K562 (cell line): ENCODE measurements around the gene ITM2A. TPM values are rescaled to one million over a fixed set of nuclear protein-coding genes. Genes with fewer than 3 reads are reported as not detected.

ENCODE experiments used
- ATAC-seq: fragments of 200-7000 bp; cut with Tn5 transposase; 3 replicates; pipeline ENCODE4 v1.9.1; 2020; ENCODE audit warnings: moderate library complexity
- BruUV-seq: library from RNA; stranded (reverse); fragments of 400-500 nt; replicated peaks from 2 replicates; lab custom pipeline; 2021; lab: Mats Ljungman, UMichigan
- CTCF ChIA-PET: fragments of 300-600 bp; formaldehyde crosslinking; extraction: SDS; loops from one replicate; lab custom pipeline; 2021; ENCODE audit warnings: low intra/inter-chr PET ratio; lab: Yijun Ruan, JAX
- POLR2A ChIA-PET: fragments of 300-600, 350-650 bp; sonication (Branson Sonifier 250); formaldehyde crosslinking; extraction: SDS; loops from one replicate; lab custom pipeline; 2021; ENCODE audit warnings: antibody characterized with exemption, inconsistent platforms; lab: Yijun Ruan, JAX
- DNase-seq, 4 experiments: peaks; one replicate each; pipeline versions ENCODE4 v3.0.0 to v3.0.0-alpha.2; 2011 to 2018; ENCODE audit warnings: low spot score in 3 of 4, mixed read lengths in 3 of 4; ENCODE audit errors: extremely low read depth in 1 of 4
- FAIRE-seq: peaks from 2 replicates; lab custom pipeline; 2011; peaks lifted over from hg19 to GRCh38; lab: Jason Lieb, UNC
- H2AFZ ChIP-seq: 2 replicates; pipeline ENCODE4 v1.6.0; 2011; ENCODE audit warnings: low read depth, low read length, control low read depth, inconsistent platforms
- H3K27ac ChIP-seq: fragments of 200-600 bp; 3 replicates; pipeline ENCODE4 v1.8.0; 2011; ENCODE audit warnings: low read depth, mild to moderate bottlenecking, control low read depth, inconsistent platforms, low read length, moderate library complexity, mixed read lengths; ENCODE audit errors: extremely low read depth
- H3K27me3 ChIP-seq, 2 experiments: fragments of 300-600 bp in 1 of 2; 2 replicates in 1 of 2; 3 replicates in 1 of 2; pipeline versions ENCODE4 v1.6.0 to v1.8.0; 2011; ENCODE audit warnings: inconsistent platforms in 2 of 2, low read length in 2 of 2, mild to moderate bottlenecking in 1 of 2, mixed read lengths in 1 of 2, moderate library complexity in 1 of 2; ENCODE audit not compliant: control insufficient read depth in 2 of 2, insufficient read depth in 2 of 2
- H3K36me3 ChIP-seq: fragments of 300-600 bp; 3 replicates; pipeline ENCODE4 v1.8.0; 2011; ENCODE audit warnings: mild to moderate bottlenecking, low read length, inconsistent platforms; ENCODE audit not compliant: control insufficient read depth, insufficient read depth
- H3K4me1 ChIP-seq, 2 experiments: fragments of 200-600 bp in 1 of 2; replicated peaks in 1 of 2; 2 replicates in 1 of 2; 3 replicates in 1 of 2; pipeline versions ENCODE4 v1.5.1 to v1.8.0; 2011; ENCODE audit warnings: inconsistent platforms in 2 of 2, low read length in 2 of 2, mild to moderate bottlenecking in 1 of 2, mixed read lengths in 1 of 2, moderate library complexity in 1 of 2; ENCODE audit not compliant: control insufficient read depth in 2 of 2, insufficient read depth in 2 of 2
- H3K4me2 ChIP-seq: 2 replicates; pipeline ENCODE4 v1.6.1; 2011; ENCODE audit warnings: low read length, control low read depth, inconsistent platforms, mixed read lengths; ENCODE audit not compliant: insufficient read depth
- H3K4me3 ChIP-seq: fragments of 200-600 bp; sonication (generic), shearing (Covaris generic); 2 replicates; pipeline ENCODE4 v1.5.1; 2016; ENCODE audit warnings: control low read depth, inconsistent platforms
- H3K79me2 ChIP-seq: fragments of 200-600 bp; 3 replicates; pipeline ENCODE4 v1.8.0; 2011; ENCODE audit warnings: low read length, inconsistent platforms; ENCODE audit not compliant: control insufficient read depth, insufficient read depth
- H3K9ac ChIP-seq, 2 experiments: 2 replicates each; pipeline versions ENCODE4 v1.6.0 to v1.6.1; 2011; ENCODE audit warnings: low read depth in 2 of 2, low read length in 2 of 2, control low read depth in 1 of 2, inconsistent platforms in 1 of 2, mild to moderate bottlenecking in 1 of 2, mixed read lengths in 1 of 2; ENCODE audit not compliant: insufficient read depth in 1 of 2
- H3K9me1 ChIP-seq: one replicate; pipeline ENCODE4 v1.6.0; 2011; ENCODE audit warnings: inconsistent platforms, mild to moderate bottlenecking, low read length, moderate library complexity; ENCODE audit not compliant: control insufficient read depth, insufficient read depth
- H3K9me3 ChIP-seq: replicated peaks from 2 replicates; pipeline ENCODE4 v1.5.1; 2011; ENCODE audit warnings: low read depth, low read length, inconsistent platforms; ENCODE audit not compliant: control insufficient read depth, insufficient read depth
- H4K20me1 ChIP-seq: replicated peaks from 2 replicates; pipeline ENCODE4 v1.6.1; 2011; ENCODE audit warnings: low read length, inconsistent platforms, mixed read lengths; ENCODE audit not compliant: control insufficient read depth, insufficient read depth
- BHLHE40 ChIP-seq: IDR thresholded peaks from 2 replicates; pipeline ENCODE4 v1.6.1; 2011; ENCODE audit warnings: low read length, improper control_type of control experiment
- DDX20 ChIP-seq: fragments of 450-650 bp; IDR thresholded peaks from 2 replicates; pipeline ENCODE4 v1.6.1; 2016; ENCODE audit warnings: missing genetic modification characterization, low read depth, mild to moderate bottlenecking, missing compliant biosample characterization, moderate library complexity
- HDAC3 ChIP-seq: fragments of 450-650 bp; IDR thresholded peaks from 2 replicates; pipeline ENCODE4 v1.6.1; 2018; ENCODE audit warnings: borderline replicate concordance, mild to moderate bottlenecking, moderate library complexity; ENCODE audit not compliant: partially characterized antibody
- PHB2 ChIP-seq: fragments of 450-650 bp; IDR thresholded peaks from 2 replicates; pipeline ENCODE4 v1.6.1; 2017; ENCODE audit warnings: low read depth
- PYGO2 ChIP-seq: fragments of 450-650 bp; IDR thresholded peaks from 2 replicates; pipeline ENCODE4 v1.6.1; 2016; ENCODE audit warnings: mild to moderate bottlenecking, missing genetic modification characterization, moderate library complexity, missing compliant biosample characterization
- SETDB1 ChIP-seq: IDR thresholded peaks from one replicate; pipeline ENCODE4 v1.6.1; 2012; ENCODE audit warnings: low read length, control low read depth, inconsistent platforms
- ZNF124 ChIP-seq: sonication (generic); formaldehyde crosslinking; IDR thresholded peaks from 2 replicates; pipeline ENCODE4 v1.8.1; 2022; ENCODE audit warnings: missing genetic modification reagents
- ZNF780A ChIP-seq: fragments of 250-450 bp; sonication (Bioruptor Pico); IDR thresholded peaks from 2 replicates; pipeline ENCODE4 v1.5.0; 2021; ENCODE audit warnings: mild to moderate bottlenecking
- WGBS: fragments of 100-300 bp; shearing (Covaris generic); methylation state at CpG from one replicate; pipeline ENCODE4 v1.1.6; 2016; ENCODE audit warnings: low coverage, mixed read lengths; ENCODE audit not compliant: insufficient coverage; ENCODE audit errors: missing lambda C conversion rate; 5-methylcytosine and 5-hydroxymethylcytosine counted together
- in situ Hi-C: fragments of 300-500 bp; cut with MboI; formaldehyde crosslinking; loops from 4 replicates; pipeline ENCODE4 v1.15.0; 2018; ENCODE audit warnings: inconsistent platforms, mixed read lengths
- intact Hi-C: fragments of 100-400 bp; cut with micrococcal nuclease; formaldehyde crosslinking; loops from 2 replicates; pipeline ENCODE4 v1.14.2; 2022
- polyA plus RNA-seq, 8 experiments: library from polyadenylated mRNA; depleted of rRNA in 4 of 8; stranded (reverse) in 5 of 8; unstranded in 3 of 8; fragments of >200 nt; fragmentation: Nextera tagmentation in 2 of 8; fragmentation: Illumina TruSeq in 1 of 8; extraction: Ambion mirVana in 2 of 8; extraction: Trizol in 1 of 8; gene quantifications; 2 replicates each; pipeline versions ENCODE4 v1.2.1 to v1.2.3, GENCODE V29; 2011 to 2014; ENCODE audit warnings: inconsistent platforms in 1 of 8, missing spikeins in 1 of 8
- total RNA-seq, 7 experiments: library from RNA; depleted of rRNA in 6 of 7; stranded (reverse); fragments of >200 nt in 6 of 7; fragmentation: Illumina TruSeq in 2 of 7; extraction: Trizol in 2 of 7; gene quantifications; 2 replicates each; pipeline versions ENCODE4 v1.2.1 to v1.2.3, GENCODE V29; 2011 to 2021; ENCODE audit warnings: low replicate concordance in 1 of 7
- TF ChIP-seq, protein P1 (sequence below): sonication (generic); formaldehyde crosslinking; IDR thresholded peaks from 2 replicates; pipeline ENCODE4 v1.8.0; 2022; ENCODE audit warnings: missing genetic modification reagents, mild to moderate bottlenecking, borderline replicate concordance

Gene ITM2A
- total and polyA plus RNA-seq, 9 of the 15 experiments (the other 6 are each of a cell fraction or from before 2014, with no cell fraction given), result 29.4 to 117 (median 57.4) TPM

DNA sequence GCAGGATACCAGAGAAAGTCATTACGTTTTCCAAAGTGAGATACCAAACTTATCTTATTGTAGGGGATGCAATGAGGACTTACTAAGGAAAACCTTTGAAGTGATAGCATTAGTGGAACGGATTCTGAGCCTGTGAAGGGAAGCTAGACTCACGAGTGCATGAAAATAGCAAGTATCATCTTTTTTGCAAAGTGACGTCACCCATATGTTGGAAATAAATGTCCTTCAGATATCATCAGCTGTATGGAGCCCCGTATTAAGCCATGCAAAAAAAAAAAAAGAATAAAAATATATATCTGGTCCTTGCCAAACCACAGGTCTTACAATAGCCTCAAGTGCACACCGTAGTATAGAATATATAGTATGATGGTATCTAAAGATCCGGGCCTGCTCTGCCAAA, 46.8 kb upstream of the ITM2A start:
- intact Hi-C loops (loop anchor here (5.0 kb wide), 3 partner anchors 47 to 332 kb away; partner anchors contain the start of gene ITM2A), in situ Hi-C loops (no loop called here)
- ChIA-PET CTCF (no interaction called here), POLR2A (no interaction called here)
- Histone ChIP-seq H3K27me3 (no peaks in the 10 kb centered on the region), H2AFZ (no peak overlapping the region), H4K20me1 (no peaks in the 10 kb centered on the region), H3K4me2 (no peak overlapping the region), H3K79me2 (no peaks in the 10 kb centered on the region), H3K9me1 (no peaks in the 10 kb centered on the region), H3K9ac (no peak overlapping the region), H3K9me3 (no peaks in the 10 kb centered on the region), H3K4me3 (no peak overlapping the region), H3K4me1 (no peaks in the 10 kb centered on the region), H3K36me3 (no peaks in the 10 kb centered on the region), H3K27ac (no peak overlapping the region)
- no peak for TF ChIP-seq ZNF780A (CRISPR knock-in tag)
- TF ChIP-seq PHB2, result no peak
- TF ChIP-seq SETDB1, result no peak
- TF ChIP-seq ZNF124 (CRISPR knock-in tag), result no peak
- TF ChIP-seq, protein P1, sequence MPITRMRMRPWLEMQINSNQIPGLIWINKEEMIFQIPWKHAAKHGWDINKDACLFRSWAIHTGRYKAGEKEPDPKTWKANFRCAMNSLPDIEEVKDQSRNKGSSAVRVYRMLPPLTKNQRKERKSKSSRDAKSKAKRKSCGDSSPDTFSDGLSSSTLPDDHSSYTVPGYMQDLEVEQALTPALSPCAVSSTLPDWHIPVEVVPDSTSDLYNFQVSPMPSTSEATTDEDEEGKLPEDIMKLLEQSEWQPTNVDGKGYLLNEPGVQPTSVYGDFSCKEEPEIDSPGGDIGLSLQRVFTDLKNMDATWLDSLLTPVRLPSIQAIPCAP (CRISPR knock-in tag), result no peak
- TF ChIP-seq BHLHE40, result no peak
- no peak for TF ChIP-seq DDX20 (tag)
- no peak for TF ChIP-seq HDAC3
- TF ChIP-seq PYGO2 (tag), result no peak
- no peak for ATAC-seq
- FAIRE-seq, result no peak
- no peak for DNase-seq
- BruUV-seq, result no TSS peak
- 8% methylated on average over 6 of the region's 7 CpGs for WGBS
